ENCODE data around the gene FBXO28. TPM values are rescaled to one million over a fixed set of nuclear protein-coding genes. Genes with fewer than 3 reads are reported as not detected.

FBXO28 gene
- total and polyA plus RNA-seq, 2 donors (not counting 3 experiments of a cell fraction or from before 2014, with no cell fraction given) = 8.9 to 32.6 TPM

- peaks cover 21% of the 10 kb centered on the region for H3K4me1 ChIP-seq (ENCODE audit: control insufficient read depth, extremely low read depth, insufficient read depth, low read length)
- peak overlapping the region; percentile 89 for H3K9ac ChIP-seq (replicated peaks; ENCODE audit: extremely low read depth, insufficient read depth, low read length)
- FAIRE-seq = no peak
- peak overlapping the region; percentile 88 for H3K4me2 ChIP-seq (ENCODE audit: insufficient read depth, low read length)
- TSS peak; percentile 76 for BruUV-seq (replicated peaks)
- H3K36me3 ChIP-seq (ENCODE audit: control insufficient read depth in 2 of 2, extremely low read depth in 1 of 2, insufficient read depth in 2 of 2, low read length in 2 of 2) = no peaks in the 10 kb centered on the region
- intact Hi-C loops (cut with micrococcal nuclease) = loop anchor here (5.0 kb wide), 2 partner anchors 69 to 301 kb away; partner anchors contain the start of gene DEGS1
- ChIA-PET POLR2A (no interaction called here), CTCF (no interaction called here)
- H3K9me1 ChIP-seq (replicated peaks; ENCODE audit: control insufficient read depth, extremely low read depth, insufficient read depth, low read length) = no peaks in the 10 kb centered on the region
- peak overlapping the region; percentile 78 for H3K27ac ChIP-seq (ENCODE audit: insufficient read depth, low read depth, low read length)
- dilution Hi-C loops (cut with MboI; ENCODE audit: extremely low pct_ligation_motif_present, low sequenced_read_pairs) = no loop called here
- DNase-seq (ENCODE audit: low read depth, low spot score) = no peak
- peak overlapping the region; percentile 68 for H2AFZ ChIP-seq (ENCODE audit: low read depth, low read length)
- TF ChIP-seq JUN (IDR thresholded peaks at IDR 0.05; ENCODE audit: borderline replicate concordance, insufficient read depth, insufficient read length, low read depth) (no peak), EZH2 (IDR thresholded peaks at IDR 0.05; ENCODE audit: borderline replicate concordance, low read depth, low read length, severe bottlenecking) (no peak), MAX (IDR thresholded peaks at IDR 0.05; ENCODE audit: insufficient read depth, insufficient read length) (no peak), CTCF (IDR thresholded peaks at IDR 0.05; ENCODE audit: extremely low read depth in 1 of 2, insufficient read depth in 1 of 2, low read depth in 1 of 2, low read length in 2 of 2) (no peak), POLR2A (IDR thresholded peaks at IDR 0.05; ENCODE audit: low read depth, low read length) (no peak)
- peak overlapping the region; percentile 62 to 99 (median 97) for H3K4me3 ChIP-seq (replicated peaks in 1 of 3; ENCODE audit: insufficient read depth in 1 of 3, low read depth in 1 of 3, low read length in 3 of 3)
- peaks cover 50% of the 10 kb centered on the region for H3K79me2 ChIP-seq (ENCODE audit: control insufficient read depth, insufficient read depth, low read length)
- no peaks in the 10 kb centered on the region for H3K27me3 ChIP-seq (ENCODE audit: control insufficient read depth in 2 of 2, insufficient read depth in 2 of 2, low read length in 2 of 2)
- no peaks in the 10 kb centered on the region for H3K9me3 ChIP-seq (replicated peaks; ENCODE audit: control insufficient read depth, insufficient read depth, low read length)
- no peaks in the 10 kb centered on the region for H4K20me1 ChIP-seq (replicated peaks; ENCODE audit: control insufficient read depth, extremely low read depth, insufficient read depth, low read length)
Observed at GRCh38 chr1:224113545-224113917, 380 bp upstream of the FBXO28 start.

GRCh38 chr1:224114787-224115175, 870 bp downstream of the FBXO28 start:
- Histone ChIP-seq H3K9me1 (replicated peaks; ENCODE audit: control insufficient read depth, extremely low read depth, insufficient read depth, low read length) (no peaks in the 10 kb centered on the region), H3K36me3 (ENCODE audit: control insufficient read depth in 2 of 2, extremely low read depth in 1 of 2, insufficient read depth in 2 of 2, low read length in 2 of 2) (peaks cover 0 to 2% of the 10 kb centered on the region in 2 experiments), H3K27me3 (ENCODE audit: control insufficient read depth in 2 of 2, insufficient read depth in 2 of 2, low read length in 2 of 2) (no peaks in the 10 kb centered on the region), H4K20me1 (replicated peaks; ENCODE audit: control insufficient read depth, extremely low read depth, insufficient read depth, low read length) (no peaks in the 10 kb centered on the region), H3K27ac (ENCODE audit: insufficient read depth, low read depth, low read length) (peak overlapping the region; percentile 78), H3K4me1 (ENCODE audit: control insufficient read depth, extremely low read depth, insufficient read depth, low read length) (peaks cover 21% of the 10 kb centered on the region), H2AFZ (ENCODE audit: low read depth, low read length) (peak overlapping the region; percentile 50), H3K9ac (replicated peaks; ENCODE audit: extremely low read depth, insufficient read depth, low read length) (peak overlapping the region; percentile 89), H3K9me3 (replicated peaks; ENCODE audit: control insufficient read depth, insufficient read depth, low read length) (no peaks in the 10 kb centered on the region), H3K79me2 (ENCODE audit: control insufficient read depth, insufficient read depth, low read length) (peaks cover 61% of the 10 kb centered on the region), H3K4me2 (ENCODE audit: insufficient read depth, low read length) (peak overlapping the region; percentile 100), H3K4me3 (replicated peaks in 1 of 3; ENCODE audit: insufficient read depth in 1 of 3, low read depth in 1 of 3, low read length in 3 of 3) (peak overlapping the region; percentile 62 to 99 (median 97))
- FAIRE-seq (no peak), DNase-seq (ENCODE audit: low read depth, low spot score) (peak; percentile 24)
- TSS peak; percentile 39 for BruUV-seq (replicated peaks)
- dilution Hi-C loops (cut with MboI; ENCODE audit: extremely low pct_ligation_motif_present, low sequenced_read_pairs) = no loop called here
- ChIA-PET CTCF (interaction anchor here (1.0 to 2.4 kb wide), 7 partner anchors 14 to 342 kb away, joined by 3 to 48 read pairs (median 11); partner anchors contain the start of gene NVL), POLR2A (no interaction called here)
- no peak for TF ChIP-seq JUN (IDR thresholded peaks at IDR 0.05; ENCODE audit: borderline replicate concordance, insufficient read depth, insufficient read length, low read depth)
- no peak for TF ChIP-seq POLR2AphosphoS5 (IDR thresholded peaks at IDR 0.05; ENCODE audit: insufficient read depth, low read depth, low read length)
- TF ChIP-seq FOS (IDR thresholded peaks at IDR 0.05; ENCODE audit: borderline replicate concordance, insufficient read depth, low read length) = no peak
- no peak for TF ChIP-seq MYC (IDR thresholded peaks at IDR 0.05; ENCODE audit: low read depth, low read length)
- TF ChIP-seq CTCF (IDR thresholded peaks at IDR 0.05; ENCODE audit: extremely low read depth in 1 of 2, insufficient read depth in 1 of 2, low read depth in 1 of 2, low read length in 2 of 2) = no peak
- no peak for TF ChIP-seq GATA2 (IDR thresholded peaks at IDR 0.05; ENCODE audit: insufficient read depth, insufficient read length, low read depth, low read length)
- TF ChIP-seq POLR2A (IDR thresholded peaks at IDR 0.05; ENCODE audit: low read depth, low read length) = no peak
- no peak for TF ChIP-seq MAX (IDR thresholded peaks at IDR 0.05; ENCODE audit: insufficient read depth, insufficient read length)
- no peak for TF ChIP-seq EZH2 (IDR thresholded peaks at IDR 0.05; ENCODE audit: borderline replicate concordance, low read depth, low read length, severe bottlenecking)
- intact Hi-C loops (cut with micrococcal nuclease) = loop anchor here (1.0 to 5.0 kb wide), 8 partner anchors 62 to 808 kb away; partner anchors contain the start of genes CNIH4, DEGS1 and TP53BP2

All from endothelial cell of umbilical vein (primary cell).